HepG2 (cell line): ENCODE data around the gene DIPK1A. TPM values are rescaled to one million over a fixed set of nuclear protein-coding genes. Genes with fewer than 3 reads are reported as not detected.

Experiments used
- CBX5 ChIP-seq: sonication (generic); formaldehyde crosslinking; IDR thresholded peaks from 2 replicates; pipeline ENCODE4 v1.4.0; 2020; ENCODE audit warnings: missing genetic modification reagents, borderline replicate concordance
- CREBL2 ChIP-seq: sonication (generic); formaldehyde crosslinking; IDR thresholded peaks from 2 replicates; pipeline ENCODE4 v1.8.1; 2023; ENCODE audit warnings: missing genetic modification reagents, mild to moderate bottlenecking, borderline replicate concordance
- ERF ChIP-seq: IDR thresholded peaks from 2 replicates; pipeline ENCODE4 v1.6.1; 2018; ENCODE audit warnings: missing biosample characterization, missing genetic modification reagents
- FOXP4 ChIP-seq: sonication (generic); formaldehyde crosslinking; IDR thresholded peaks from 2 replicates; pipeline ENCODE4 v1.4.0; 2020; ENCODE audit warnings: missing genetic modification reagents
- GATAD1 ChIP-seq: IDR thresholded peaks from 2 replicates; pipeline ENCODE4 v1.6.1; 2016; ENCODE audit warnings: missing genetic modification reagents, missing compliant biosample characterization
- HDAC1 ChIP-seq: sonication (generic); formaldehyde crosslinking; IDR thresholded peaks from 2 replicates; pipeline ENCODE4 v1.5.1; 2020; ENCODE audit warnings: mild to moderate bottlenecking, missing genetic modification reagents
- HES4 ChIP-seq: sonication (generic); formaldehyde crosslinking; IDR thresholded peaks from 2 replicates; pipeline ENCODE4 v1.9.0; 2021; ENCODE audit warnings: mild to moderate bottlenecking, missing genetic modification reagents, borderline replicate concordance
- HNF1B ChIP-seq: sonication (generic); formaldehyde crosslinking; IDR thresholded peaks from 2 replicates; pipeline ENCODE4 v1.5.1; 2020; ENCODE audit warnings: mild to moderate bottlenecking, moderate library complexity, missing genetic modification reagents
- KDM6A ChIP-seq: IDR thresholded peaks from 2 replicates; pipeline ENCODE4 v1.6.1; 2016; ENCODE audit warnings: low read depth
- MAX ChIP-seq: IDR thresholded peaks from 2 replicates; pipeline ENCODE4 v1.6.1; 2012; ENCODE audit warnings: inconsistent platforms
- MEF2D ChIP-seq: sonication (generic); formaldehyde crosslinking; IDR thresholded peaks from 2 replicates; pipeline ENCODE4 v1.5.1; 2020; ENCODE audit warnings: mild to moderate bottlenecking, missing genetic modification reagents
- MIER3 ChIP-seq: IDR thresholded peaks from 2 replicates; pipeline ENCODE4 v1.6.1; 2016; ENCODE audit warnings: missing compliant biosample characterization, borderline replicate concordance
- NCOA2 ChIP-seq: sonication (generic); formaldehyde crosslinking; IDR thresholded peaks from 2 replicates; pipeline ENCODE4 v1.8.0; 2022; ENCODE audit warnings: inconsistent platforms
- NCOA5 ChIP-seq: sonication (generic); formaldehyde crosslinking; IDR thresholded peaks from 2 replicates; pipeline ENCODE4 v1.4.0; 2020; ENCODE audit warnings: missing genetic modification reagents
- NR2F2 ChIP-seq: IDR thresholded peaks from 2 replicates; pipeline ENCODE4 v1.6.1; 2012; ENCODE audit warnings: low read depth, inconsistent platforms, borderline replicate concordance
- PHF21A ChIP-seq: sonication (generic); formaldehyde crosslinking; IDR thresholded peaks from 2 replicates; pipeline ENCODE4 v1.5.0; 2020; ENCODE audit warnings: mild to moderate bottlenecking, missing genetic modification reagents
- REPIN1 ChIP-seq: sonication (generic); formaldehyde crosslinking; IDR thresholded peaks from 2 replicates; pipeline ENCODE4 v1.8.0; 2022; ENCODE audit warnings: missing genetic modification reagents, low read depth, mild to moderate bottlenecking, borderline replicate concordance
- SKIL ChIP-seq: sonication (generic); formaldehyde crosslinking; IDR thresholded peaks from 2 replicates; pipeline ENCODE4 v1.8.0; 2022; ENCODE audit warnings: missing genetic modification reagents, mild to moderate bottlenecking, moderate library complexity, borderline replicate concordance
- TARDBP ChIP-seq: sonication (generic); formaldehyde crosslinking; IDR thresholded peaks from 2 replicates; pipeline ENCODE4 v1.8.0; 2022; ENCODE audit warnings: mild to moderate bottlenecking, missing genetic modification reagents
- YEATS4 ChIP-seq: sonication (generic); formaldehyde crosslinking; IDR thresholded peaks from 2 replicates; pipeline ENCODE4 v1.4.0; 2020; ENCODE audit warnings: missing genetic modification reagents, borderline replicate concordance
- ZBTB25 ChIP-seq: IDR thresholded peaks from 2 replicates; pipeline ENCODE4 v1.6.1; 2018; ENCODE audit warnings: missing genetic modification reagents
- ZFP37 ChIP-seq: sonication (generic); formaldehyde crosslinking; IDR thresholded peaks from 2 replicates; pipeline ENCODE4 v1.4.0; 2020; ENCODE audit warnings: missing genetic modification reagents, borderline replicate concordance
- ZMYM4 ChIP-seq: sonication (generic); formaldehyde crosslinking; IDR thresholded peaks from 2 replicates; pipeline ENCODE4 v1.8.1; 2023; ENCODE audit warnings: mild to moderate bottlenecking, missing genetic modification reagents
- ZNF12 ChIP-seq: sonication (generic); formaldehyde crosslinking; IDR thresholded peaks from 2 replicates; pipeline ENCODE4 v1.5.0; 2020; ENCODE audit warnings: missing genetic modification reagents
- polyA plus RNA-seq, 8 experiments: library from polyadenylated mRNA; depleted of rRNA in 3 of 8; stranded (reverse) in 7 of 8; unstranded in 1 of 8; fragments of >200 nt; fragmentation: Illumina TruSeq in 4 of 8; extraction: Trizol in 4 of 8; gene quantifications; 2 replicates each; pipeline versions ENCODE4 v1.2.1 to v1.2.3, GENCODE V29; 2011 to 2016; ENCODE audit warnings: low read depth in 4 of 8, missing spikeins in 1 of 8, mixed read lengths in 1 of 8; ENCODE audit not compliant: insufficient read depth in 1 of 8
- total RNA-seq, 5 experiments: library from RNA; depleted of rRNA; stranded (reverse); fragments of >200 nt; fragmentation: Illumina TruSeq; extraction: Trizol; gene quantifications; 2 replicates each; pipeline ENCODE4 v1.2.3, GENCODE V29; 2016; ENCODE audit warnings: low read depth in 1 of 5

DIPK1A gene
- total and polyA plus RNA-seq, 2 of the 13 experiments (the other 11 are each of a cell fraction or from before 2014, with no cell fraction given): 8.4 TPM

GRCh38 chr1:92951141-92951582, 10.1 kb downstream of the DIPK1A start (continued):
- TF ChIP-seq HNF1B (CRISPR knock-in tag): 0 out of 2 replicates have a peak, but pooled peaks have one; percentile 38
- peak; percentile 90 for TF ChIP-seq TARDBP (CRISPR knock-in tag)
- TF ChIP-seq HES4: no peak
- TF ChIP-seq REPIN1 (CRISPR knock-in tag): 0 out of 2 replicates have a peak, but pooled peaks have one; percentile 21
- TF ChIP-seq MEF2D (CRISPR knock-in tag): 0 out of 2 replicates have a peak, but pooled peaks have one; percentile 42
- no peak for TF ChIP-seq CREBL2 (CRISPR knock-in tag)
- TF ChIP-seq NR2F2: 0 out of 2 replicates have a peak, but pooled peaks have one; percentile 31
- TF ChIP-seq MIER3 (CRISPR knock-in tag): peak; percentile 82; the same call in 1 of the 2 replicates
- peak; percentile 62 for TF ChIP-seq NCOA2 (CRISPR knock-in tag)
- no peak for TF ChIP-seq SKIL (CRISPR knock-in tag)
- TF ChIP-seq ZNF12 (CRISPR knock-in tag): peak; percentile 35; the same call in 1 of the 2 replicates
- peak; percentile 93 for TF ChIP-seq KDM6A (CRISPR knock-in tag)
- TF ChIP-seq HDAC1: 0 out of 2 replicates have a peak, but pooled peaks have one; percentile 54
- 0 out of 2 replicates have a peak, but pooled peaks have one; percentile 43 for TF ChIP-seq ZBTB25 (CRISPR knock-in tag)
- no peak for TF ChIP-seq ZFP37 (CRISPR knock-in tag)
- peak; percentile 83 for TF ChIP-seq FOXP4 (CRISPR knock-in tag)
- TF ChIP-seq PHF21A (CRISPR knock-in tag): peak; percentile 26
- peak; percentile 80; the same call in 1 of the 2 replicates for TF ChIP-seq CBX5 (CRISPR knock-in tag)
- no peak for TF ChIP-seq NCOA5 (CRISPR knock-in tag)
- TF ChIP-seq ZMYM4 (CRISPR knock-in tag): peak; percentile 94
- TF ChIP-seq ERF (CRISPR knock-in tag): peak; percentile 76
- 0 out of 2 replicates have a peak, but pooled peaks have one; percentile 45 for TF ChIP-seq GATAD1 (CRISPR knock-in tag)
- TF ChIP-seq YEATS4 (CRISPR knock-in tag): peak; percentile 50; the same call in 1 of the 2 replicates
- TF ChIP-seq MAX: peak; percentile 66; the same call in 1 of the 2 replicates
